Lung (tissue), 12 donors: ENCODE measurements around the gene RABEP2. TPM values are rescaled to one million over a fixed set of nuclear protein-coding genes. Genes with fewer than 3 reads are reported as not detected.

ENCODE experiments used
- ATAC-seq: fragments of 200-7000 bp; cut with Tn5 transposase; one replicate; pipeline ENCODE4 v1.9.1; 2020; ENCODE audit warnings: moderate number of reproducible peaks; ENCODE audit not compliant: insufficient read depth, low FRiP score
- DNase-seq, 3 donors: peaks; one replicate each; pipeline ENCODE4 v3.0.0-alpha.2; 2013 to 2017
- H3K27ac ChIP-seq, 2 donors: one replicate each; pipeline ENCODE4 v1.5.1; 2013; ENCODE audit warnings: mild to moderate bottlenecking in 2 of 2, moderate library complexity in 2 of 2, control low read depth in 1 of 2, inconsistent platforms in 1 of 2, low read depth in 1 of 2, low read length in 1 of 2
- H3K27me3 ChIP-seq, 3 donors: one replicate each; pipeline ENCODE4 v1.5.1; 2013; ENCODE audit warnings: low read length in 2 of 3; ENCODE audit not compliant: control insufficient read depth in 3 of 3, insufficient read depth in 3 of 3
- H3K36me3 ChIP-seq, 4 donors: one replicate each; pipeline ENCODE4 v1.5.1; 2013; ENCODE audit warnings: low read length in 4 of 4, mild to moderate bottlenecking in 1 of 4, moderate library complexity in 1 of 4; ENCODE audit not compliant: control insufficient read depth in 4 of 4, insufficient read depth in 4 of 4
- H3K4me1 ChIP-seq, 5 donors: one replicate each; pipeline ENCODE4 v1.5.1; 2013; ENCODE audit warnings: low read length in 5 of 5, mild to moderate bottlenecking in 2 of 5, moderate library complexity in 1 of 5; ENCODE audit not compliant: control insufficient read depth in 5 of 5, insufficient read depth in 5 of 5
- H3K4me3 ChIP-seq: one replicate; pipeline ENCODE4 v1.5.1; 2013; ENCODE audit warnings: mild to moderate bottlenecking, control low read depth, moderate library complexity
- H3K9ac ChIP-seq, 2 donors: one replicate each; pipeline ENCODE4 v1.5.1; 2013; ENCODE audit warnings: low read length in 2 of 2, control low read depth in 1 of 2; ENCODE audit not compliant: insufficient read depth in 1 of 2
- H3K9me3 ChIP-seq, 4 donors: one replicate each; pipeline ENCODE4 v1.5.1; 2013; ENCODE audit warnings: low read length in 3 of 4, mild to moderate bottlenecking in 1 of 4, moderate library complexity in 1 of 4; ENCODE audit not compliant: control insufficient read depth in 4 of 4, insufficient read depth in 3 of 4
- WGBS, 2 donors: extraction: QIAGEN DNeasy Blood & Tissue Kit; methylation state at CpG; one replicate each; pipeline ENCODE4 v1.1.7; 2013; 5-methylcytosine and 5-hydroxymethylcytosine counted together
- polyA plus RNA-seq, 2 donors: library from polyadenylated mRNA; stranded (reverse); fragments of 200-250 nt; gene quantifications; one replicate each; pipeline ENCODE4 v1.2.1, GENCODE V29; 2013
- total RNA-seq, 2 donors: library from RNA; depleted of rRNA in 1 of 2; stranded (reverse); fragments of >200 nt in 1 of 2; gene quantifications; one replicate each; pipeline ENCODE4 v1.2.1, GENCODE V29; 2014 to 2021
- TF ChIP-seq, protein P1 (sequence below): IDR thresholded peaks from 2 replicates; pipeline ENCODE4 v1.5.1; 2012; ENCODE audit warnings: mild to moderate bottlenecking; ENCODE audit errors: control extremely low read depth, extremely low read depth
- donor health status: control.
- donor health status: control.
- donor health status: Bipolar disorder and iron deficiency.
- donor health status: healthy.
- donor health status: DM: yes; HTN: yes; CAD: no.

The RABEP2 gene
- total and polyA plus RNA-seq, 4 donors, result 20.0 to 34.9 (median 28.8) TPM

GRCh38 chr16:28913946-28914724, 10.9 kb downstream of the RABEP2 start:
- peaks cover 11 to 44% (median 12%) of the 10 kb centered on the region in 4 donors for H3K36me3 ChIP-seq
- ATAC-seq, result no peak
- TF ChIP-seq, protein P1, sequence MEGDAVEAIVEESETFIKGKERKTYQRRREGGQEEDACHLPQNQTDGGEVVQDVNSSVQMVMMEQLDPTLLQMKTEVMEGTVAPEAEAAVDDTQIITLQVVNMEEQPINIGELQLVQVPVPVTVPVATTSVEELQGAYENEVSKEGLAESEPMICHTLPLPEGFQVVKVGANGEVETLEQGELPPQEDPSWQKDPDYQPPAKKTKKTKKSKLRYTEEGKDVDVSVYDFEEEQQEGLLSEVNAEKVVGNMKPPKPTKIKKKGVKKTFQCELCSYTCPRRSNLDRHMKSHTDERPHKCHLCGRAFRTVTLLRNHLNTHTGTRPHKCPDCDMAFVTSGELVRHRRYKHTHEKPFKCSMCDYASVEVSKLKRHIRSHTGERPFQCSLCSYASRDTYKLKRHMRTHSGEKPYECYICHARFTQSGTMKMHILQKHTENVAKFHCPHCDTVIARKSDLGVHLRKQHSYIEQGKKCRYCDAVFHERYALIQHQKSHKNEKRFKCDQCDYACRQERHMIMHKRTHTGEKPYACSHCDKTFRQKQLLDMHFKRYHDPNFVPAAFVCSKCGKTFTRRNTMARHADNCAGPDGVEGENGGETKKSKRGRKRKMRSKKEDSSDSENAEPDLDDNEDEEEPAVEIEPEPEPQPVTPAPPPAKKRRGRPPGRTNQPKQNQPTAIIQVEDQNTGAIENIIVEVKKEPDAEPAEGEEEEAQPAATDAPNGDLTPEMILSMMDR, result no peak
- WGBS, 2 donors, result 94% methylated on average over 29 of the region's 29 CpGs
- no peak overlapping the region for H3K27ac ChIP-seq
- no peak for DNase-seq
- no peak overlapping the region for H3K9ac ChIP-seq
- no peaks in the 10 kb centered on the region for H3K4me1 ChIP-seq
- no peaks in the 10 kb centered on the region for H3K27me3 ChIP-seq
- H3K9me3 ChIP-seq, result no peaks in the 10 kb centered on the region
- H3K4me3 ChIP-seq, result no peak overlapping the region

GRCh38 chr16:28912558-28912957, 12.5 kb downstream of the RABEP2 start:
- no peak overlapping the region for H3K4me3 ChIP-seq
- TF ChIP-seq, protein P1, result no peak
- WGBS, 2 donors, result 89 to 90% methylated on average over 12 of the region's 12 CpGs
- no peak overlapping the region for H3K27ac ChIP-seq
- no peaks in the 10 kb centered on the region for H3K27me3 ChIP-seq
- ATAC-seq (no peak), DNase-seq (no peak)
- H3K4me1 ChIP-seq, result no peaks in the 10 kb centered on the region
- no peak overlapping the region for H3K9ac ChIP-seq
- peaks cover 5 to 42% (median 13%) of the 10 kb centered on the region in 4 donors for H3K36me3 ChIP-seq
- H3K9me3 ChIP-seq, result no peaks in the 10 kb centered on the region

- DNase-seq (no peak), ATAC-seq (no peak)
- Histone ChIP-seq H3K4me1 (no peaks in the 10 kb centered on the region), H3K9ac (no peak overlapping the region), H3K27me3 (no peaks in the 10 kb centered on the region), H3K4me3 (no peak overlapping the region), H3K36me3 (peaks cover 4 to 41% (median 9%) of the 10 kb centered on the region in 4 donors), H3K9me3 (no peaks in the 10 kb centered on the region), H3K27ac (no peak overlapping the region)
- TF ChIP-seq, protein P1, result no peak
- WGBS, 2 donors, result 90% methylated on average over 19 of the region's 19 CpGs
Observed at GRCh38 chr16:28910086-28911031, 14.7 kb downstream of the RABEP2 start.
